HK-2 (cell line): Measurements from ENCODE around the gene VGLL2.

Experiments used
- DNase-seq: peaks from one replicate; pipeline ENCODE4 v3.0.0-alpha.2; 2018; ENCODE audit not compliant: unreplicated experiment

VGLL2 gene

DNA sequence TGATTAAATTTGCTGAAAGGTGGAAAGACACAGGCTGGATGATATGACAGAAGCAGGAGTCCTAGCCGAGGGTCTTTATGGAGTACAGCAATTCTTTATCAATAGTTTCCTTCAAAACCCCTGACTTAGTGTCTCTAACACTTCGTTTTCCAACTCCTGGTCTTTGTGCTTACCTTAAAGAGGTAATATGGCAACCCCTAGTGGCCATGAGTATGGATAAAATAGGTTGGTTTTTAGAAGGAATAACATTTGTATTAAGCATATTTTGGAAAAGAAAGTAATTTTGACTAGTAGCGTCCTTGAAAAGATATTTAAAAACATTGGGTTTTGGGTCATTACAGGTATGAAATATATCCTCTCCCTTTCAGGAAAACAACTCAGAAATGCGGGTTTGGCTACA is 51.9 kb downstream of the VGLL2 start:
- no peak for DNase-seq
